PC-3 (cell line): ENCODE data around the gene CREBBP. TPM values are rescaled to one million over a fixed set of nuclear protein-coding genes. Genes with fewer than 3 reads are reported as not detected.

Experiments
- ATAC-seq: fragments of 200-7000 bp; cut with Tn5 transposase; 2 replicates; pipeline ENCODE4 v1.9.1; 2020; ENCODE audit warnings: mild to moderate bottlenecking, moderate library complexity
- BruUV-seq: library from RNA; stranded (reverse); fragments of 400-500 nt; replicated peaks from 2 replicates; lab custom pipeline; 2021; lab: Mats Ljungman, UMichigan
- CTCF ChIA-PET: fragments of 300-600 bp; sonication (Branson Sonifier 250); formaldehyde crosslinking; loops from one replicate; lab custom pipeline; 2022; ENCODE audit warnings: antibody characterized with exemption; lab: Charles Lee
- POLR2A ChIA-PET: fragments of 300-600 bp; sonication (Branson Sonifier 250); formaldehyde crosslinking; loops from one replicate; lab custom pipeline; 2022; ENCODE audit warnings: antibody characterized with exemption; ENCODE audit not compliant: unreplicated experiment; lab: Charles Lee
- DNase-seq: peaks from one replicate; pipeline ENCODE4 v3.0.0-alpha.2; 2015
- H2AFZ ChIP-seq: fragments of 300-600 bp; sonication (generic); 2 replicates; pipeline ENCODE4 v1.6.0; 2016; ENCODE audit warnings: antibody characterized with exemption, low read length
- H3F3A ChIP-seq: fragments of 300-600 bp; sonication (generic); one replicate; pipeline ENCODE4 v1.6.0; 2017; ENCODE audit warnings: antibody characterized with exemption, low read length, control low read depth, mild to moderate bottlenecking; ENCODE audit not compliant: unreplicated experiment
- H3K27ac ChIP-seq: fragments of 300-600 bp; sonication (generic); 2 replicates; pipeline ENCODE4 v1.5.1; 2016; ENCODE audit warnings: mild to moderate bottlenecking, low read length
- H3K27me3 ChIP-seq: fragments of 300-600 bp; sonication (generic); 2 replicates; pipeline ENCODE4 v1.6.1; 2016; ENCODE audit warnings: low read length, mixed read lengths
- H3K36me3 ChIP-seq: fragments of 300-600 bp; sonication (generic); 2 replicates; pipeline ENCODE4 v1.6.1; 2016; ENCODE audit warnings: low read depth, mixed run types, low read length, mixed read lengths
- H3K4me1 ChIP-seq: fragments of 300-600 bp; sonication (generic); 2 replicates; pipeline ENCODE4 v1.5.1; 2016; ENCODE audit warnings: low read length; ENCODE audit not compliant: insufficient read depth
- H3K4me2 ChIP-seq: fragments of 300-600 bp; sonication (generic); 2 replicates; pipeline ENCODE4 v1.6.0; 2016; ENCODE audit warnings: low read length
- H3K4me3 ChIP-seq: fragments of 300-600 bp; sonication (generic); 2 replicates; pipeline ENCODE4 v1.5.1; 2016; ENCODE audit warnings: mild to moderate bottlenecking, low read length, mixed read lengths
- H3K79me2 ChIP-seq: fragments of 300-600 bp; sonication (generic); 2 replicates; pipeline ENCODE4 v1.6.1; 2017; ENCODE audit warnings: low read length, mixed read lengths
- H3K9ac ChIP-seq: fragments of 300-600 bp; sonication (generic); 2 replicates; pipeline ENCODE4 v1.6.0; 2016; ENCODE audit warnings: mild to moderate bottlenecking, low read length
- H3K9me2 ChIP-seq: fragments of 300-600 bp; sonication (generic); replicated peaks from 2 replicates; pipeline ENCODE4 v1.6.1; 2016; ENCODE audit warnings: mixed run types, low read length, mixed read lengths
- H3K9me3 ChIP-seq: fragments of 300-600 bp; sonication (generic); 2 replicates; pipeline ENCODE4 v1.6.1; 2016; ENCODE audit warnings: low read length, mixed read lengths
- H4K20me1 ChIP-seq: fragments of 300-600 bp; sonication (generic); 2 replicates; pipeline ENCODE4 v1.6.1; 2016; ENCODE audit warnings: low read length, mixed read lengths
- CTCF ChIP-seq: fragments of 300-600 bp; sonication (generic); conservative IDR thresholded peaks from 2 replicates; pipeline ENCODE4 v1.5.1; 2017; ENCODE audit warnings: antibody characterized with exemption, low read depth, mild to moderate bottlenecking, low read length
- EZH2 ChIP-seq: fragments of 300-600 bp; sonication (generic); IDR thresholded peaks from one replicate; pipeline ENCODE4 v1.6.1; 2017; ENCODE audit warnings: antibody characterized with exemption, mild to moderate bottlenecking, low read length; ENCODE audit not compliant: unreplicated experiment
- EZH2phosphoT487 ChIP-seq: fragments of 300-600 bp; sonication (generic); IDR thresholded peaks from 2 replicates; pipeline ENCODE4 v1.6.1; 2018; ENCODE audit warnings: mild to moderate bottlenecking, antibody characterized with exemption, low read length, borderline replicate concordance
- intact Hi-C: fragments of 100-400 bp; cut with micrococcal nuclease; formaldehyde crosslinking; loops from 2 replicates; pipeline ENCODE4 v1.9.0; 2023
- total RNA-seq: library from RNA; depleted of rRNA; stranded (reverse); fragments of >200 nt; gene quantifications from 2 replicates; pipeline ENCODE4 v1.2.3, GENCODE V29; 2014

CREBBP gene
- total RNA-seq, 1 experiment from 2014 or later = 21.9 TPM

GRCh38 chr16:3736116-3736515 lies 144.4 kb downstream of the CREBBP start:
- CTCF ChIA-PET = no interaction called here

GRCh38 chr16:3735541-3735940 lies 145.0 kb downstream of the CREBBP start:
- Histone ChIP-seq H3K4me3 (no peak overlapping the region), H3K27ac (no peak overlapping the region), H3F3A (no peaks in the 10 kb centered on the region), H3K4me2 (no peak overlapping the region), H3K79me2 (no peaks in the 10 kb centered on the region), H3K4me1 (no peaks in the 10 kb centered on the region), H3K27me3 (no peaks in the 10 kb centered on the region), H4K20me1 (no peaks in the 10 kb centered on the region), H3K36me3 (peaks cover 9% of the 10 kb centered on the region), H2AFZ (no peak overlapping the region), H3K9me2 (no peaks in the 10 kb centered on the region), H3K9me3 (no peaks in the 10 kb centered on the region), H3K9ac (no peak overlapping the region)
- intact Hi-C loops = no loop called here
- ATAC-seq (no peak), DNase-seq (no peak)
- CTCF ChIA-PET = no interaction called here
- no peak for TF ChIP-seq EZH2
- TF ChIP-seq EZH2phosphoT487 = no peak
- TF ChIP-seq CTCF = no peak
- POLR2A ChIA-PET = no interaction called here
- BruUV-seq = no TSS peak

More at GRCh38 chr16:3736116-3736515, 144.4 kb downstream of the CREBBP start:
- DNase-seq (no peak), ATAC-seq (no peak)
- Histone ChIP-seq H3K4me2 (no peak overlapping the region), H3K9ac (no peak overlapping the region), H3K36me3 (peaks cover 7% of the 10 kb centered on the region), H3K4me3 (no peak overlapping the region), H3K27me3 (no peaks in the 10 kb centered on the region), H2AFZ (no peak overlapping the region), H3K9me2 (no peaks in the 10 kb centered on the region), H3F3A (no peaks in the 10 kb centered on the region), H3K27ac (no peak overlapping the region), H4K20me1 (no peaks in the 10 kb centered on the region), H3K79me2 (no peaks in the 10 kb centered on the region), H3K4me1 (no peaks in the 10 kb centered on the region), H3K9me3 (no peaks in the 10 kb centered on the region)
- intact Hi-C loops = no loop called here
- TF ChIP-seq EZH2phosphoT487 (no peak), EZH2 (no peak), CTCF (no peak)
- no TSS peak for BruUV-seq
- POLR2A ChIA-PET = no interaction called here

DNA sequence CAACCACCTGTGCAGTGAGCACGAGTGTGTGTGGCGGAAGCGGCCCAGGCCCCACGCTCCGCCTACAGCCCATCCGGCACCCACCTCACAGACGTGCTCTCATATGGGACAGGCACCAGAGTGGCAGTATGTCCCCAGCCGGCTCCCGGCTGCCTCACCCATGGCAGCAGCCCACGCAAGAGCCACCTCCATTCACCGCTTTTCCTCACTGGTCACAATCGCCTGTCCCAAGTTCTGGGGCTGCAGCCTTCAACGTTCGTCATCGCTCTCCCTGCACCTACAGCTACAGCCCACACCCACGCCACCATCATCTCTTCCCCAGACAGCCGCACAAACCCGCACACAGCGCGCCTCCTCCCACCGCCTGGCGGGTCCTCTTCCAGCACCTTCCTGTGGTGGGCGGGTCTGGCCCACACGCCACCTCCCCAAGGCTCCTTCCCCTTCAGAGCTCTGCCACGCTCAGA lies 145.7 kb downstream of the CREBBP start:
- ChIA-PET CTCF (no interaction called here), POLR2A (no interaction called here)
- no peaks in the 10 kb centered on the region for H3K27me3 ChIP-seq
- intact Hi-C loops = no loop called here
- peaks cover 9% of the 10 kb centered on the region for H3K36me3 ChIP-seq
- no peaks in the 10 kb centered on the region for H3K9me2 ChIP-seq
- H3K9me3 ChIP-seq = no peaks in the 10 kb centered on the region
- H3K27ac ChIP-seq = no peak overlapping the region
- no peaks in the 10 kb centered on the region for H4K20me1 ChIP-seq
- BruUV-seq = no TSS peak
- ATAC-seq = no peak
- no peaks in the 10 kb centered on the region for H3F3A ChIP-seq
- H3K9ac ChIP-seq = no peak overlapping the region
- no peak for TF ChIP-seq EZH2
- TF ChIP-seq EZH2phosphoT487 = no peak
- no peak for TF ChIP-seq CTCF
- no peaks in the 10 kb centered on the region for H3K79me2 ChIP-seq
- H3K4me3 ChIP-seq = no peak overlapping the region
- H2AFZ ChIP-seq = no peak overlapping the region
- DNase-seq = no peak
- no peaks in the 10 kb centered on the region for H3K4me1 ChIP-seq
- no peak overlapping the region for H3K4me2 ChIP-seq
